ENCODE data around the gene CARS2. TPM values are rescaled to one million over a fixed set of nuclear protein-coding genes. Genes with fewer than 3 reads are reported as not detected.

Gene CARS2
- total RNA-seq, 1 experiment from 2014 or later, result 52.9 TPM

GRCh38 chr13:110593430-110594130 is 112.3 kb downstream of the CARS2 start:
- intact Hi-C loops (cut with micrococcal nuclease), result loop anchor here (2.0 to 10.0 kb wide), 3 partner anchors 139 to 461 kb away; no protein-coding TSS in a partner anchor
- CTCF ChIA-PET, result interaction anchor here (0.5 to 1.7 kb wide), 14 partner anchors 9 to 455 kb away, joined by 3 to 8 read pairs (median 4); partner anchors contain the start of gene NAXD
- H3K9ac ChIP-seq (ENCODE audit: low read length), result no peak overlapping the region
- ATAC-seq, result peak; percentile 93
- POLR2A ChIA-PET, result interaction anchor here (1.2 to 1.3 kb wide), 2 partner anchors 119 to 122 kb away, joined by 3 read pairs; no protein-coding TSS in a partner anchor
- peak; percentile 50 for DNase-seq (ENCODE audit: low read depth, low spot score)
- no peaks in the 10 kb centered on the region for H3K79me2 ChIP-seq (ENCODE audit: insufficient read depth, low read length)
- no peaks in the 10 kb centered on the region for H3K9me3 ChIP-seq (ENCODE audit: control insufficient read depth in 1 of 2, insufficient read depth in 1 of 2, low read depth in 1 of 2, low read length in 2 of 2)
- H3K36me3 ChIP-seq (ENCODE audit: control insufficient read depth in 1 of 2, insufficient read depth in 2 of 2, low read length in 2 of 2), result no peaks in the 10 kb centered on the region
- RAD21 ChIA-PET (ENCODE audit: low non-redundant PET in 1 of 2, low total read pairs in 2 of 2, uncharacterized antibody in 2 of 2, unreplicated experiment in 2 of 2), result interaction anchor here (0.6 to 1.3 kb wide), 3 partner anchors 36 to 138 kb away, joined by 3 to 4 read pairs (median 3); no protein-coding TSS in a partner anchor
- H3K4me1 ChIP-seq (ENCODE audit: control insufficient read depth in 1 of 2, insufficient read depth in 2 of 2, low read length in 2 of 2), result peaks cover 2 to 5% of the 10 kb centered on the region in 2 experiments; a peak in 2 of 4 replicates
- peak overlapping the region; percentile 81 for H2AFZ ChIP-seq (ENCODE audit: low read depth, low read length, poor library complexity, severe bottlenecking)
- H3K27ac ChIP-seq (ENCODE audit: low read depth, low read length), result no peak overlapping the region
- no peak for TF ChIP-seq EGR1 (IDR thresholded peaks at IDR 0.05; ENCODE audit: low read depth)
- no peak for TF ChIP-seq ZFX (IDR thresholded peaks at IDR 0.05)
- TF ChIP-seq SRF (IDR thresholded peaks at IDR 0.05; ENCODE audit: low read depth), result no peak
- TF ChIP-seq CTCF (IDR thresholded peaks at IDR 0.05 in 2 of 3, conservative IDR thresholded peaks at IDR 0.05 in 1 of 3; ENCODE audit: borderline replicate concordance in 1 of 3, insufficient read depth in 1 of 3, low read depth in 2 of 3, low read length in 2 of 3), result peak; percentile 48 to 72 (median 70); a peak in 5 of 6 replicates
- TF ChIP-seq YY1 (IDR thresholded peaks at IDR 0.05; ENCODE audit: extremely low read depth, insufficient replicate concordance, low read depth, low read length), result no peak
- TF ChIP-seq RAD21 (IDR thresholded peaks at IDR 0.05; ENCODE audit: low read depth), result peak; percentile 81
- H3K4me3 ChIP-seq (replicated peaks in 1 of 2; ENCODE audit: low read depth in 1 of 2, low read length in 2 of 2), result no peak overlapping the region
- H3K9me2 ChIP-seq (ENCODE audit: insufficient read depth), result no peaks in the 10 kb centered on the region
- no TSS peak for BruUV-seq (replicated peaks)
- H3K27me3 ChIP-seq (ENCODE audit: insufficient read depth, low read length), result no peaks in the 10 kb centered on the region
- peak overlapping the region; percentile 27; the same call in 1 of the 2 replicates for H3K4me2 ChIP-seq (ENCODE audit: low read length)
- no peaks in the 10 kb centered on the region for H4K20me1 ChIP-seq (ENCODE audit: insufficient read depth)

Data from HCT116 (cell line).